GM19452 (cell line): Measurements from ENCODE around the gene FAM110C.
"Not testable (repeated sequence)": the region's sequence is repeated elsewhere in the genome, so short reads cannot be mapped to it uniquely, and the experiment has no call there.

Experiments
- ATAC-seq: cut with Tn5 transposase; IDR thresholded peaks from one replicate; pipeline ENCODE4 v1.9.1; 2021; ENCODE audit not compliant: unreplicated experiment

FAM110C gene, protein sequence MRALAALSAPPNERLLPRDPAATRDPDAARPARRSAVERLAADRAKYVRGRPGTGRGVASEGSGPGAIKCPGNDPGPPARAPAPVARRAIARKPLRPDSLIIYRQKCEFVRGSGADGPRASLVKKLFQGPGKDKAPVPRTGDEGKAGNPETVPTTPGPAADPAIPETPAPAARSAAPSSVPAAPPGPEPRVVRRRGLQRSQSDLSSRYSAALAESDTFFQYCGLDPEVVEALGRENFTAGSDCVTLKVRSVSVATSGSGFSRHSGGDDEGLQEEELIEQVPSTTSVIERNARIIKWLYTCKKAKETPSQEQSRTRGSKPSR

GRCh38 chr2:46471-47345 lies at the start of gene FAM110C:
Gene FAM110C, minus strand, starts transcription at chr2:46505. Its CDS starts 120 bp downstream, at chr2:46385.
- ATAC-seq, result no peak

- ATAC-seq, result no peak
Measured at GRCh38 chr2:92326-92725, 46.0 kb upstream of the FAM110C start.

DNA sequence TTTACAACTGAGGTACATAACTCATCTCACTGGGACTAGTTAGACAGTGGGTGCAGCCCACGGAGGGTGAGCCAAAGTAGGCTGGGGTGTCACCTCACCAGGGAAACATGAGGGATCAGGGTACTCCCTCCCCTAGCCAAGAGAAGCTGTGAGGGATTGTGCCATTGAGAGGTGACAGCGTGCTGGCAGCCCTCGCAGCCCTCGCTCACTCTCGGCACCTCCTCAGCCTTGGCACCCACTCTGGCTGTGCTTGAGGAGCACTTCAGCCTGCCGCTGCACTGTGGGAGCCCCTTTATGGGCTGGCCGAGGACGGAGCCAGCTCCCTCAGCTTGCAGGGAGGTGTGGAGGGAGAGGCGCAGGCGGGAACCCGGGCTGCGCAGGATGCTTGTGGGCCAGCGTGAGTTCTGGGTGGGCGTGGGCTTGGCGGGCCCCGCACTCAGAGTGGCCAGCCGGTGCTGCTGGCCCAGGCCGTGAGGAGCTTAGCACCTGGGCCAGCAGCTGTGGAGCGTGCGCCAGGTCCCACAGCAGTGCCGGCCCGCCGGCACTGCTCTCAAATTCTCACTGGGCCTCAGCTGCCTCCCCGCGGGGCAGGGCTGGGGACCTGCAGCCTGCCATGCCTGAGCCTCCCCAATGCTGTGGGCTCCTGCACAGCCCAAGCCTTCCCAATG lies 44.5 kb upstream of the FAM110C start:
- ATAC-seq, result no peak

GRCh38 chr2:85761-86160 lies 39.5 kb upstream of the FAM110C start:
- no peak for ATAC-seq

GRCh38 chr2:84121-84520 lies 37.8 kb upstream of the FAM110C start:
- ATAC-seq, result no peak

DNA sequence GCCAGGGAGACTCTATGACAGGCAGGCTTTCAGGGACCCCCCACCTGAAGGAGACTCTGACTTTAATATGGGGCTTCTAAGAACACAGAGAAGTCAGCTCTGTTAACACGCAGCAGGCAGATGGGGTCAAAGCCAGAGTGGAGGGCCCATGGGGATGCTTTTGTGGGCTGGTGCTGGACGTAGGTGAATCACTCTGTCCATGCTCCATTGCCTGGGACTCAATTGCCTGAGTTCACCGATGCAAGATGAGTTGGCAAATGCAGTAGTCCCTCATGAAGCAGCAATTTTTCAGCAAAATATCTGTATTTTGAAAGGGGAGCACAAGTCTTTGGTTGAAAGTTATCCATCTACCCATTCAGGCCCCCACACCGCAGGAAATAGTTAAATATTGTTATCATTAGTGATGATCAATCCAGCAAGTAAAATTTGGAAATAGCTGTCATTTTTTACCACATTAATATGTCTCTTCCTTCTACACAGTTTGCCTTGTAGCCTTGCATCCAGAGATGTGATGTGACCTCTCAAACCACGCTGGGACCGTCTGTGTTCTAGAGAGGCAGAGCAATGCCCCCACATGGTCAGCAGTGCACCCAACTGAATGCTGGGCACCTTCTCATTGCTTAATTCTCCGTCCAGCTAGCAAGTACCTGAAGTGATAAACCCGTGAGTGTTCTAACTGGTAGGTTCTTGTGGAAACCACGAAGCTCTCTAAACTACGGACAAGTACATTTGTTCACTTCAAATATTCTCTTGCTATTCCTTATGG lies 34.8 kb upstream of the FAM110C start:
- ATAC-seq, result no peak

DNA sequence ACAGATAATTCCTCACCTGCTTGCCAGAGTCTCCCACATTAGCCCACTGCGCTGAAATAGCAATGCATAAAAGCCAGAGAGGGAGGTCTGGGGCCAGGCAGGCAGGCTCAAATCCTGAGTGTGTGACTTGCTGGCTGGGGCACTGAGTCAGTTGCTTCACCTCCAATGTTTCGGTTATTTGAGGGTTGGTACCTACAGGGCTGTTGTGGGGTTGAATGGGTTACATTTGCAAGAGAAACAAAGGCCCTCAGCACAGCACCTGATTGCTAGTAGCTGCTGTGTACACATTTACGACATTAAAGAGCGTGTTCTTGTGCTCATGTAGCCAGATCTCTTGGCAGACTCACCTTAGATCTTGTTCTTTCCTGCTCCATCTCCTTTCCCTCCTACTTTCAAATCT lies 34.1 kb upstream of the FAM110C start:
- ATAC-seq, result no peak

DNA sequence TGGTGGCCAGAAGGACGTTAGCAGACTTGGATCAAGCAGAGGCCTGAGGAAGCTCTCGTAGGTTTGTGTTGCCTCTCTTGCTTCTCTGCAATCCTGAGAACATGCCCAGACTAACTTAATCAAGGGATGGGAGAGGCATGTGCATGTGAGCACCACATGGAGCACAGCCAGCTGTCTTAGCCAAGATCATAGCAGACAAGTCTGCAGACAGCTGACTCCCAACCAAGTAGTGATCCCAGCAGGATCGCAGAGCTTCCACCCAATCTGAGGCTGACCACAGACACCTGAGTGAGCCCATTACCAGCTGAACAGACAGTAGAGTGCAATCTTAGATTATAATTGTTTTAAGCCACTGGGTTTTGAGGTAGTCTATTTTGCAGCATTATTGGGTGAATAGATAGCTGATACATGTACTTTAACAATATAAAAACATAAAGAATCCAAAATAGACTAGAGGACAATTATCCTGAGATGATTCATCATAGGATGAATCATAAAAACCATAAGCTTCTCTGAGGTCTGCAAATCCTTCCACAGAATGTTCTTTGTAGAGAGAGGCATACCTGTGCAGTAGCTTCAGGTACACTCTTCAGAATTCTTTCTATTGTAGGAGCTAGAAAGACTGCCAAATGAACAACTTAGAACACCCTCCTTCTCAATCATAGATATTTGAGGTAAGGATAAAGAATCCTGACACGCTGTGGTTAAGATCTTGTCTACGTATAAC lies 25.2 kb upstream of the FAM110C start:
- no peak for ATAC-seq

DNA sequence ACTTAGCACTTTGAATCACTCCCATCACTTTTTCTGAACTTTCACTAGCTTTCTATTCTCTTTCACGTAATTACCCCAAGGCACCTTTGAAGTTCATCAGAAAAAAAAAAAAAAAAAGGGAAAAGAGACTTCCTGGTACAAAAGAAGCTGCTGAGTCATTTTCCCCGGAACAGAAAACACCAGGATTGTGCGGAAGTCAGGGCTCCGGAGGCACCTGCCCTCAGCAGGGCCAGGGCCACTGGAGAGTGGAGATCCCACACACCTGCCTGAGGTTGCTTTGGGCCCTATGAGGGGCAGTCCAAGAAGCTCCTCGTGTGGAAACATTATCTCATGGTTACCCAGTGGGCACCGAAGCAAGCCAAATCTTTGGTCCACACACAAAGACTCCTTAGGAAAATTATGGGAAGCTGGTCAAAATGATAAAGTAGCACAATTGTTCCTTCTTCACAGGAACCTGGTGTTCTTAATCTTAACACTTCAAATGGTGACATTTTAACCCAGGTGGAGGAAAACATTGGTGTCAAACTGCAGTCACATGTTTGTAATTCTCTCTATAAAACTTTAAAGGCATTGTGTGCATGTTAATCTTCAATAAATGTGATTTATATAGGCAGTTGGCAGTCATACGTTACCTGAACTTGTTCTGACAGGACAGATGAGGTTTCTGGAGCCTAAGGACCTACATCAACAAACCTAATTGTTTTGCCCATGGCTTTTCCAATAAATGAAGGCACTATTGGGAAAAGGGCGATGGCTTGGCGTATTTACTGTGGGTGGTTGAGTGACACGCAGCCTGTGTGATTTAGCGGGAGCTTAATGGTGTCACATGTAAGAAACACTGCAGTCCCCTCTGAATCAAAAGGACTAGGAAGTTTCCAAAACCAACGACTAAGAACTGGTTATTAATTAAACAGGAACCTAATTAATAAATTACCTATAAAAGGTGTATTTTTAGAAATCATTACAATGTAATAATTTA lies 23.4 kb upstream of the FAM110C start:
- ATAC-seq, result no peak

- not testable (repeated sequence) for ATAC-seq
Measured at GRCh38 chr2:68637-69036, 22.3 kb upstream of the FAM110C start.

GRCh38 chr2:66853-67252 lies 20.5 kb upstream of the FAM110C start:
- no peak for ATAC-seq

DNA sequence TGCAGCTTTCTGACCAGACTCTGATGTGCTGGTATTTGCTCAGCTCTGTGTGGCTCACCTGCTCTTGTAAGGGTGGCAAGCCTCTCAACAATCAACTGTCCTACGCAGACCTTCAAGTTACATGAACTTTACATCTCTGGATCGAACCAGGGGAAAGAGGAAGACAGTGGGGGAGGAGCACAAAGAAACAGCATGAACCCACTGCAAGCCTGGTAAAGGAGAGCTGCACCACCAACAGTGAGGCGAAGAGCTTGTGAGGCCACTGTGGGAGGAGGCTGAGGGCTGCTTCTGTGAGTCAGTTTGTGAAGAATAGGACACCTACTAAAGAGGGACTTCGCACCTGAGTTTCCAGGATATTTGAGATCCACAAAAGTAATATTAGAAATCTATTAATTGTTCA lies 18.8 kb upstream of the FAM110C start:
- no peak for ATAC-seq

DNA sequence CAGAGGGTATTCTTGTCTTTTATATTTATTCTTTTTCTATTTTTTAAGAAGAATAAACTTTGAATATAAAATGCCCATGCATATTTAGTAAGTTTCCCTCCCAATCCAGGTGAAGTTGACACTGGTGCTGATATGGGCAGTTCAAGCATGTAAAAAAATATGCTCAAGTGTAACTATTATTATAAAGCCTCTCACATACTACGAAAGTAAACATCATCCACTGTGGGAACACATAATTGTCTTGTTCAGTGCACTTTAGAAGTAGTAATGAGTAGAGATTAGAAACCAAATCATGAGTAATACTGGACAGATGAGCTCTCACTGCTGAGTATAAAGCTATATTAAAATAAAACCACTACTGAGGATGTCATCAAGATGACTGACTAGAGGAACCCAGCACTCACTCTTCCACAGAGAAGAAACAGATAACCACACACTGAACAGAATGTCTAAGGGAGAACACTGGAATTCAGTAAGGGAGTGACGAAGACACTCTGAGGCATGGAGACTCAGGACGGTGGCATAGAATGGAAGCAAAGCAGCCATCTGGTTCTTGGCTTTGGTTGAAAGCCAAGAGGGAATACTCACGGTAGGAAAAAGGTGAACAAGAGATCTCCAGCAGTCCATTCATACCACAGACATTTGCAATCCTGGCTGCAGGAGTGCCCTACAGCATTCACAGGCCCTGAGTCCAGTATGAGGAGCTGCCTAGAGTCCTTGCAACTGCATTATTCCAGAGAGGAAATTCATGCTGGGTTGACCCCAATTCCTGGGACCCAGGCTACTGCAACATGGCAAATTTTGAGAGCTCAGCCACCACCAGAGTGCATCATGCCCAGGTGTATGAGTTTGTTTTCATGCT lies 9.5 kb upstream of the FAM110C start:
- no peak for ATAC-seq

GRCh38 chr2:51613-52012 lies 5.3 kb upstream of the FAM110C start:
- no peak for ATAC-seq

- no peak for ATAC-seq
Measured at GRCh38 chr2:47737-48136, 1.4 kb upstream of the FAM110C start.

DNA sequence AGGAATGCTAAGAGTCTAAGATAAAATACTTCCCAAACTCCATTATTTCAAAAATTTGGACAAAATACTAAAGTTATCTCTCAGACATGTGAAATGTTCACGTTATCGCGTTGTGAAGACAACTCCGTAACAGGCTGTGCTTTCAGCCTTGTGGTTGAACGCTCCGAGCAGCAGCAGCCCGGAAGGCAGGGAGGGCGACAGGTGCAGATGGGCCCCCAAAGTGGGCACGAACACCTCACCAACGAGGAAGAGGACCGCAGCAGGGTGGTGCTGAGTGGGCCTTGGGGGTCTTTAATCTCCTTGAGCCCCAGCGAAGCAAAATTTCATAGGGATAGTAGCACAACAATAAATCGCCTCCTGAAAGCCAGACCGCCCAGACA lies 1.0 kb upstream of the FAM110C start:
- ATAC-seq, result no peak

DNA sequence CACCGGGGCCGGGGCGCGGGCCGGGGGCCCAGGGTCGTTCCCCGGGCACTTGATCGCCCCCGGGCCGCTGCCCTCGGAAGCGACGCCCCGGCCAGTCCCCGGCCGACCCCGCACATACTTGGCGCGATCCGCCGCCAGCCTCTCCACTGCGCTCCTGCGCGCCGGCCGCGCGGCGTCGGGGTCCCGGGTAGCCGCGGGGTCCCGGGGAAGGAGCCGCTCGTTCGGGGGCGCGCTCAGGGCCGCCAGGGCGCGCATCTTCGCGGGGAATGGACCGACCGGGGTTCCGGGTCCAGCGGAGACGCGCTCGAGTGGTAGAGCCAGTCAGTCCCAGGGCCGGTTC lies 204 bp downstream of the FAM110C start:
- ATAC-seq, result no peak

DNA sequence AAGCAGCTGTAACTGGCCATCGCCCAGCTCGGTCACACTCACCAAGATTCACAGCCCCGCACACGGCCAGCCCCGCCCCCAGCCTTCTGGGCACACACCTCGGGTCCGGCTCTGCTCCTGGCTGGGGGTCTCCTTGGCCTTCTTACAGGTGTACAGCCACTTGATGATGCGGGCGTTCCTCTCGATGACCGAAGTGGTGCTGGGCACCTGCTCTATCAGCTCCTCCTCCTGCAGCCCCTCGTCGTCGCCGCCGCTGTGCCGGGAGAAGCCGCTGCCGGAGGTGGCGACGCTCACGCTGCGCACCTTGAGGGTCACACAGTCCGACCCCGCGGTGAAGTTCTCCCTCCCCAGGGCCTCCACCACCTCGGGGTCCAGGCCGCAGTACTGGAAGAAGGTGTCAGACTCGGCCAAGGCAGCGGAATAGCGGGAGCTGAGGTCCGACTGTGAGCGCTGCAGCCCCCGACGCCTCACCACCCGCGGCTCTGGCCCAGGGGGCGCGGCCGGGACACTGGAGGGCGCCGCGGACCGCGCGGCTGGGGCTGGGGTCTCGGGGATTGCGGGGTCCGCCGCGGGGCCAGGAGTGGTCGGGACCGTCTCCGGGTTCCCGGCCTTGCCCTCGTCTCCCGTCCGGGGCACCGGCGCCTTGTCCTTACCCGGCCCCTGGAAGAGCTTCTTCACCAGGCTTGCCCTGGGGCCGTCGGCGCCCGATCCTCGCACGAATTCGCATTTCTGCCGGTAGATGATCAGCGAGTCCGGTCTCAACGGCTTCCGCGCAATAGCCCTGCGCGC lies 769 bp downstream of the FAM110C start:
- ATAC-seq, result no peak
